Trophoblast cell (in vitro differentiated cells and primary cell): Measurements from ENCODE around the gene CAMK1D.

ENCODE experiments used
- DNase-seq, 2 donors: peaks; one replicate each; pipeline ENCODE4 v3.0.0-alpha.2; 2016
- H2AFZ ChIP-seq: 2 replicates; pipeline ENCODE4 v1.6.1; 2013; ENCODE audit warnings: low read length, moderate library complexity, mild to moderate bottlenecking; ENCODE audit not compliant: insufficient read depth, poor library complexity
- H2AK5ac ChIP-seq: 2 replicates; pipeline ENCODE4 v1.6.1; 2013; ENCODE audit warnings: mild to moderate bottlenecking, low read length
- H2BK120ac ChIP-seq: 2 replicates; pipeline ENCODE4 v1.6.1; 2013; ENCODE audit warnings: low read length, mild to moderate bottlenecking, moderate library complexity; ENCODE audit not compliant: insufficient read depth, poor library complexity
- H2BK12ac ChIP-seq: 2 replicates; pipeline ENCODE4 v1.6.1; 2013; ENCODE audit warnings: mild to moderate bottlenecking, low read length, moderate library complexity
- H2BK5ac ChIP-seq: 2 replicates; pipeline ENCODE4 v1.6.1; 2013; ENCODE audit warnings: low read length, low read depth, moderate library complexity, mild to moderate bottlenecking; ENCODE audit not compliant: poor library complexity
- H3K14ac ChIP-seq: 2 replicates; pipeline ENCODE4 v1.6.1; 2013; ENCODE audit warnings: mild to moderate bottlenecking, low read length
- H3K18ac ChIP-seq: 2 replicates; pipeline ENCODE4 v1.6.1; 2013; ENCODE audit warnings: mild to moderate bottlenecking, low read length
- H3K23ac ChIP-seq: 2 replicates; pipeline ENCODE4 v1.6.1; 2013; ENCODE audit warnings: low read length
- H3K27ac ChIP-seq: 2 replicates; pipeline ENCODE4 v1.5.1; 2013; ENCODE audit warnings: low read depth, mild to moderate bottlenecking, inconsistent platforms, low read length, moderate library complexity
- H3K27me3 ChIP-seq: 2 replicates; pipeline ENCODE4 v1.6.1; 2013; ENCODE audit warnings: inconsistent platforms, mild to moderate bottlenecking, low read length, moderate library complexity; ENCODE audit not compliant: insufficient read depth
- H3K36me3 ChIP-seq, 2 experiments: 1 replicate in 1 of 2; 2 replicates in 1 of 2; pipeline ENCODE4 v1.6.1; 2013; ENCODE audit warnings: low read length in 2 of 2, mild to moderate bottlenecking in 2 of 2, moderate library complexity in 1 of 2; ENCODE audit not compliant: insufficient read depth in 2 of 2, control insufficient read depth in 1 of 2
- H3K4ac ChIP-seq: 2 replicates; pipeline ENCODE4 v1.6.1; 2013; ENCODE audit warnings: low read depth, mild to moderate bottlenecking, low read length, moderate library complexity
- H3K4me1 ChIP-seq, 2 experiments: 1 replicate in 1 of 2; 2 replicates in 1 of 2; pipeline ENCODE4 v1.6.1; 2013; ENCODE audit warnings: low read length in 2 of 2, mild to moderate bottlenecking in 2 of 2, moderate library complexity in 1 of 2; ENCODE audit not compliant: insufficient read depth in 2 of 2, control insufficient read depth in 1 of 2
- H3K4me2 ChIP-seq: 2 replicates; pipeline ENCODE4 v1.6.1; 2013; ENCODE audit warnings: inconsistent platforms, mild to moderate bottlenecking, low read length, moderate library complexity
- H3K4me3 ChIP-seq: 2 replicates; pipeline ENCODE4 v1.5.1; 2013; ENCODE audit warnings: mild to moderate bottlenecking, low read depth, low read length, inconsistent platforms
- H3K79me1 ChIP-seq: one replicate; pipeline ENCODE4 v1.6.1; 2013; ENCODE audit warnings: low read length
- H3K79me2 ChIP-seq: 2 replicates; pipeline ENCODE4 v1.6.1; 2013; ENCODE audit warnings: low read length, mild to moderate bottlenecking; ENCODE audit not compliant: control insufficient read depth, insufficient read depth, poor library complexity
- H3K9ac ChIP-seq: 2 replicates; pipeline ENCODE4 v1.6.1; 2013; ENCODE audit warnings: mild to moderate bottlenecking, low read length
- H3K9me3 ChIP-seq: 2 replicates; pipeline ENCODE4 v1.6.1; 2013; ENCODE audit warnings: low read depth, mild to moderate bottlenecking, control low read depth, inconsistent platforms, low read length; ENCODE audit not compliant: insufficient read depth
- H4K12ac ChIP-seq: 2 replicates; pipeline ENCODE4 v1.6.1; 2013; ENCODE audit warnings: low read depth, mild to moderate bottlenecking, low read length, moderate library complexity
- H4K8ac ChIP-seq: 2 replicates; pipeline ENCODE4 v1.6.1; 2013; ENCODE audit warnings: low read depth, mild to moderate bottlenecking, low read length, moderate library complexity
- H4K91ac ChIP-seq: one replicate; pipeline ENCODE4 v1.6.1; 2013; ENCODE audit warnings: low read depth, mild to moderate bottlenecking, low read length, moderate library complexity
- WGBS: extraction: QIAGEN DNeasy Blood & Tissue Kit; methylation state at CpG from one replicate; pipeline ENCODE4 v1.1.7; 2013; ENCODE audit warnings: missing lambda C conversion rate; ENCODE audit not compliant: insufficient read length, insufficient coverage; ENCODE audit errors: extremely low coverage; 5-methylcytosine and 5-hydroxymethylcytosine counted together

Gene CAMK1D

DNA sequence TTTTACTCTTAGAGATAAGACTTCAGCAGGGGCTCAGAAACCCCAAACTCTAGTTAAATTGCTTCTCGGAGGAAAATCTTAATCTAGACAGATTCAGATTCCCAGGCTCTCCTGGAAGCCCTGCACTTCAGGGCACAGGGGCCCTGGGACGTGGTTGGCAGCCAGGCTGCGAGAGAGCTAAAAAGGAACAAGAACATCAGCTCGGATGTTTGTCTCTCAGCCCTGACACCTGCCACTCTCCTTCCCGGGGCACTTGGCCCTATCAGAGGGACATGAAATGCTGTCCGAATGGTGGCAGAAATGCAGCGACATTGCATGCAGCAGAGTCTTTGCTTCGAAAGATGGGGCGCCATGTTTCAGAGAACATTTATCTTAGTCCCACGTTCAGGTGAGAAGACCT, 485.4 kb downstream of the CAMK1D start:
- H3K4me3 ChIP-seq, result no peak overlapping the region
- H3K4me2 ChIP-seq, result no peak overlapping the region
- no peak overlapping the region for H3K14ac ChIP-seq
- H3K79me1 ChIP-seq, result no peaks in the 10 kb centered on the region
- no peak overlapping the region for H4K12ac ChIP-seq
- no peak overlapping the region for H4K8ac ChIP-seq
- H3K27me3 ChIP-seq, result no peaks in the 10 kb centered on the region
- no peak overlapping the region for H2AFZ ChIP-seq
- no peak overlapping the region for H3K18ac ChIP-seq
- H2BK120ac ChIP-seq, result no peak overlapping the region
- no peak overlapping the region for H4K91ac ChIP-seq
- H2AK5ac ChIP-seq, result no peak overlapping the region
- DNase-seq, result no peak
- no peaks in the 10 kb centered on the region for H3K36me3 ChIP-seq
- no peak overlapping the region for H3K9ac ChIP-seq
- no CpG with 5 or more reads among the region's 10 CpGs for WGBS
- H3K27ac ChIP-seq, result no peak overlapping the region
- no peaks in the 10 kb centered on the region for H3K9me3 ChIP-seq
- no peak overlapping the region for H3K4ac ChIP-seq
- H2BK12ac ChIP-seq, result no peak overlapping the region
- no peaks in the 10 kb centered on the region for H3K79me2 ChIP-seq
- no peak overlapping the region for H2BK5ac ChIP-seq
- no peak overlapping the region for H3K23ac ChIP-seq
- no peaks in the 10 kb centered on the region for H3K4me1 ChIP-seq

GRCh38 chr10:12835709-12836108, 486.4 kb downstream of the CAMK1D start:
- H2BK12ac ChIP-seq, result no peak overlapping the region

GRCh38 chr10:12838366-12838765, 489.0 kb downstream of the CAMK1D start:
- Histone ChIP-seq H2AFZ (no peak overlapping the region), H3K4me1 (peaks cover 0 to 3% of the 10 kb centered on the region in 2 experiments), H2BK5ac (no peak overlapping the region), H2AK5ac (no peak overlapping the region), H3K4me3 (no peak overlapping the region), H3K79me1 (peaks cover 2% of the 10 kb centered on the region), H4K8ac (no peak overlapping the region), H2BK120ac (no peak overlapping the region), H3K79me2 (no peaks in the 10 kb centered on the region), H3K4me2 (no peak overlapping the region), H3K23ac (no peak overlapping the region), H3K9ac (no peak overlapping the region), H3K27me3 (no peaks in the 10 kb centered on the region), H3K4ac (no peak overlapping the region), H3K18ac (no peak overlapping the region), H3K36me3 (no peaks in the 10 kb centered on the region), H4K12ac (no peak overlapping the region), H2BK12ac (no peak overlapping the region), H3K9me3 (no peaks in the 10 kb centered on the region), H4K91ac (no peak overlapping the region), H3K27ac (no peak overlapping the region), H3K14ac (no peak overlapping the region)
- WGBS, result no CpG with 5 or more reads among the region's 9 CpGs
- DNase-seq, result no peak

More at GRCh38 chr10:12835709-12836108, 486.4 kb downstream of the CAMK1D start:
- H4K8ac ChIP-seq, result no peak overlapping the region
- no peak overlapping the region for H2AFZ ChIP-seq
- H3K36me3 ChIP-seq, result no peaks in the 10 kb centered on the region
- H4K12ac ChIP-seq, result no peak overlapping the region
- no peaks in the 10 kb centered on the region for H3K4me1 ChIP-seq
- no peak overlapping the region for H3K18ac ChIP-seq
- DNase-seq, result no peak
- H2AK5ac ChIP-seq, result no peak overlapping the region
- no peaks in the 10 kb centered on the region for H3K9me3 ChIP-seq
- no peaks in the 10 kb centered on the region for H3K79me1 ChIP-seq
- H3K23ac ChIP-seq, result no peak overlapping the region
- H2BK120ac ChIP-seq, result no peak overlapping the region
- H3K14ac ChIP-seq, result no peak overlapping the region
- no peaks in the 10 kb centered on the region for H3K79me2 ChIP-seq
- H3K4ac ChIP-seq, result no peak overlapping the region
- H3K4me3 ChIP-seq, result no peak overlapping the region
- H3K9ac ChIP-seq, result no peak overlapping the region
- H3K4me2 ChIP-seq, result no peak overlapping the region
- H3K27ac ChIP-seq, result no peak overlapping the region
- no peak overlapping the region for H2BK5ac ChIP-seq
- no peaks in the 10 kb centered on the region for H3K27me3 ChIP-seq
- no CpG with 5 or more reads among the region's 5 CpGs for WGBS
- H4K91ac ChIP-seq, result no peak overlapping the region

DNA sequence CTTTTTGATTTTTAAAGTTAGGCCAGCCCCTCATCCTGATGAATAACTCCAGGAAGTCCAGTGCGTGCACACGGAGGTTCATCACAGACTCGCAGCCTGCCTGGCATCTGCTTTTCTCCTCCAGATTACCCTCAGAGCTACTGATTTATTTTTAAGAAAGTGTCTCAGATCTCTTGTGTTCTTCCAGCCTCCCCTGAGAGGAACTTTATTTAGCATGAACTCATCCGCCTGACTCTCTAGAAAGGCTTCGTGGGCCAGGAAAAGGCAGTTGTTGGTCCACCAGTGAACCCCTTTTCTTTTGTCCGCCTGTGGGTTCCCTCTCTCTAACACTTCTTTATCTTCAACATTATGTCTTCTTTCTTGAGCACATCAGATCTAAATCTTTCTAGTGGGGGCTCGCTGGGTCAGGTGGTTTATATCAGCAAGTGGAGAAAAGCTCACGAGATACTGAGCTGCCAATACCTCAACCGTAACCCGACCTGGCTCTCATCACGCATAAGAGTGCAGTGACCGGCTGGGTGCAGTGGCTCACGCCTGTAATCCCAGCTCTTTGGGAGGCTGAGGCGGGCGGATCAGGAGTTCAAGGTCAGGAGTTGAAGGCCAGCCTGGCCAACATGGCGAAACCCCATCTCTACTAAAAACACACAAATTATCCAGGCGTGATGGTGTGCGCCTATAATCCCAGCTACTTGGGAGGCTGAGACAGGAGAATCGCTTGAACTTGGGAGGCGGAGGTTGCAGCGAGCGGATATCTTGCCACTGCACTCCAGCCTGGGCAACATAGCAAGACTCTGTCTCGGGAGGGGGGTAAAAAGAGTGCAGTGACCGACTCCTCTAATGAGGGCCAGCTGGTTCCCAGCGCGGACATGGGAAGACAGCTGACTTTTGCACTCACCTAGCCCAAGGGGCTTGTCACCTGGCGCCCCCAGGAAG, 489.9 kb downstream of the CAMK1D start:
- Histone ChIP-seq H3K9ac (no peak overlapping the region), H2BK120ac (no peak overlapping the region), H3K14ac (no peak overlapping the region), H3K23ac (no peak overlapping the region), H2AFZ (no peak overlapping the region), H4K91ac (no peak overlapping the region), H3K9me3 (no peaks in the 10 kb centered on the region), H3K27me3 (no peaks in the 10 kb centered on the region), H4K8ac (no peak overlapping the region), H3K27ac (no peak overlapping the region), H2BK12ac (no peak overlapping the region), H3K36me3 (no peaks in the 10 kb centered on the region), H4K12ac (no peak overlapping the region), H3K4ac (no peak overlapping the region), H3K18ac (no peak overlapping the region), H2BK5ac (no peak overlapping the region), H3K79me2 (peaks cover under 1% of the 10 kb centered on the region), H2AK5ac (no peak overlapping the region), H3K4me3 (no peak overlapping the region), H3K4me2 (no peak overlapping the region), H3K79me1 (peaks cover 7% of the 10 kb centered on the region), H3K4me1 (peaks cover 1 to 8% of the 10 kb centered on the region in 2 experiments)
- no CpG with 5 or more reads among the region's 27 CpGs for WGBS
- DNase-seq, result no peak
